ENCODE results near the gene TMA16. TPM values are rescaled to one million over a fixed set of nuclear protein-coding genes. Genes with fewer than 3 reads are reported as not detected.

TMA16 gene
- total RNA-seq, 4 donors from 2014 or later = 19.5 to 24.8 (median 23.4) TPM

DNA sequence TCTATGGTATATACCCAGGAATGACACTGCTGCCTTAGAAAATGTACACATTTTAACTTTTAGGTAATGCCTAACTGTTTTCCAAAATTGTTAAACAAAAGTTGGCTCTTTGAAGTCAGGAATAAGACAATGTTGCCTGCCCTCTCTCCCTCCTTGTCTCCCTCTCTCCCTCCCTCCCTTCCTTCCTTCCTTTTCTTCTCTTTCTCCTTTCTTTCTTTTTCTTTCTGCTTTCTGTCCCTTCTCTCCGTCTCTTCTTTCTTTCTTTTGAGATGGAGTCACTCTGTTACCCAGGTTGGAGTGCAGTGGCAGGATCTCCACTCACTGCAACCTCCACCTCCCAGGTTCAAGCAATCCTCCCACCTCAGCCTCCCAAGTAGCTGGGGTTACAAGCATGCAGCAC, 4.6 kb upstream of the TMA16 start:
- no peaks in the 10 kb centered on the region for H3K4me1 ChIP-seq
- no peak overlapping the region for H3K27ac ChIP-seq
- WGBS, 2 donors = 68 to 73% methylated on average over 1 of the region's 1 CpG
- H3K27me3 ChIP-seq = no peaks in the 10 kb centered on the region
- TF ChIP-seq POLR2A (IDR thresholded peaks at IDR 0.05) = no peak
- TF ChIP-seq, protein P1, sequence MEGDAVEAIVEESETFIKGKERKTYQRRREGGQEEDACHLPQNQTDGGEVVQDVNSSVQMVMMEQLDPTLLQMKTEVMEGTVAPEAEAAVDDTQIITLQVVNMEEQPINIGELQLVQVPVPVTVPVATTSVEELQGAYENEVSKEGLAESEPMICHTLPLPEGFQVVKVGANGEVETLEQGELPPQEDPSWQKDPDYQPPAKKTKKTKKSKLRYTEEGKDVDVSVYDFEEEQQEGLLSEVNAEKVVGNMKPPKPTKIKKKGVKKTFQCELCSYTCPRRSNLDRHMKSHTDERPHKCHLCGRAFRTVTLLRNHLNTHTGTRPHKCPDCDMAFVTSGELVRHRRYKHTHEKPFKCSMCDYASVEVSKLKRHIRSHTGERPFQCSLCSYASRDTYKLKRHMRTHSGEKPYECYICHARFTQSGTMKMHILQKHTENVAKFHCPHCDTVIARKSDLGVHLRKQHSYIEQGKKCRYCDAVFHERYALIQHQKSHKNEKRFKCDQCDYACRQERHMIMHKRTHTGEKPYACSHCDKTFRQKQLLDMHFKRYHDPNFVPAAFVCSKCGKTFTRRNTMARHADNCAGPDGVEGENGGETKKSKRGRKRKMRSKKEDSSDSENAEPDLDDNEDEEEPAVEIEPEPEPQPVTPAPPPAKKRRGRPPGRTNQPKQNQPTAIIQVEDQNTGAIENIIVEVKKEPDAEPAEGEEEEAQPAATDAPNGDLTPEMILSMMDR (IDR thresholded peaks at IDR 0.05) = no peak
- DNase-seq = no peak
- H3K9me3 ChIP-seq = no peaks in the 10 kb centered on the region
- no peaks in the 10 kb centered on the region for H3K36me3 ChIP-seq
- intact Hi-C loops (cut with DNase I) = loop anchor here (5.0 kb wide), 1 partner anchor 52 kb away; no protein-coding TSS in a partner anchor
- no peak overlapping the region for H3K4me3 ChIP-seq (replicated peaks in 1 of 3)

GRCh38 chr4:163492951-163493504, 1.5 kb upstream of the TMA16 start:
- WGBS, 2 donors = 96 to 98% methylated on average over 6 of the region's 6 CpGs
- intact Hi-C loops (cut with DNase I) = no loop called here
- no peaks in the 10 kb centered on the region for H3K36me3 ChIP-seq
- TF ChIP-seq, protein P1 (IDR thresholded peaks at IDR 0.05) = no peak
- TF ChIP-seq POLR2A (IDR thresholded peaks at IDR 0.05) = no peak
- H3K27ac ChIP-seq = no peak overlapping the region
- no peaks in the 10 kb centered on the region for H3K27me3 ChIP-seq
- no peak for DNase-seq
- peaks cover 6 to 8% of the 10 kb centered on the region in 2 donors for H3K4me1 ChIP-seq
- no peaks in the 10 kb centered on the region for H3K9me3 ChIP-seq
- no peak overlapping the region for H3K4me3 ChIP-seq (replicated peaks in 1 of 3)

- Histone ChIP-seq H3K27me3 (no peaks in the 10 kb centered on the region), H3K9me3 (no peaks in the 10 kb centered on the region), H3K4me3 (replicated peaks in 1 of 3) (peak overlapping the region; percentile 70 to 98 (median 87)), H3K27ac (peak overlapping the region; percentile 73 to 90 (median 80)), H3K4me1 (peaks cover 6 to 8% of the 10 kb centered on the region in 2 donors), H3K36me3 (no peaks in the 10 kb centered on the region)
- intact Hi-C loops (cut with DNase I) = no loop called here
- TF ChIP-seq, protein P1 (IDR thresholded peaks at IDR 0.05) = no peak
- no peak for TF ChIP-seq POLR2A (IDR thresholded peaks at IDR 0.05)
- 52 to 54% methylated on average over 28 of the region's 28 CpGs for WGBS, 2 donors
- DNase-seq = peak in 1 of 2 donors; percentile 6
These were observed 689 bp upstream of the TMA16 start for GRCh38 chr4:163493643-163494359.

GRCh38 chr4:163495900-163496299, 1.4 kb downstream of the TMA16 start:
- no peaks in the 10 kb centered on the region for H3K27me3 ChIP-seq
- no peak for TF ChIP-seq POLR2A (IDR thresholded peaks at IDR 0.05)
- TF ChIP-seq, protein P1 (IDR thresholded peaks at IDR 0.05) = no peak
- no peak overlapping the region for H3K27ac ChIP-seq
- H3K4me1 ChIP-seq = peaks cover 6 to 8% of the 10 kb centered on the region in 2 donors
- H3K4me3 ChIP-seq (replicated peaks in 1 of 3) = no peak overlapping the region
- DNase-seq = no peak
- no peaks in the 10 kb centered on the region for H3K9me3 ChIP-seq
- intact Hi-C loops (cut with DNase I) = no loop called here
- H3K36me3 ChIP-seq = no peaks in the 10 kb centered on the region
- 27 to 31% methylated on average over 1 of the region's 1 CpG for WGBS, 2 donors

- peaks cover 2 to 5% of the 10 kb centered on the region in 2 donors for H3K4me1 ChIP-seq
- intact Hi-C loops (cut with DNase I) = no loop called here
- H3K27me3 ChIP-seq = no peaks in the 10 kb centered on the region
- no peaks in the 10 kb centered on the region for H3K36me3 ChIP-seq
- no peaks in the 10 kb centered on the region for H3K9me3 ChIP-seq
- WGBS, 2 donors = 100% methylated on average over 1 of the region's 1 CpG
- DNase-seq = no peak
- H3K4me3 ChIP-seq (replicated peaks in 1 of 3) = no peak overlapping the region
- TF ChIP-seq POLR2A (IDR thresholded peaks at IDR 0.05) = no peak
- TF ChIP-seq, protein P1 (IDR thresholded peaks at IDR 0.05) = no peak
- no peak overlapping the region for H3K27ac ChIP-seq
These were observed 6.1 kb downstream of the TMA16 start for GRCh38 chr4:163500586-163500985.
